ENCODE results near the gene CDKL4.
"Not testable (repeated sequence)": the region's sequence is repeated elsewhere in the genome, so short reads cannot be mapped to it uniquely, and the experiment has no call there.

CDKL4 gene

GRCh38 chr2:39176997-39177396, 66.8 kb downstream of the CDKL4 start:
- no peak for DNase-seq (ENCODE audit: low spot score)

GRCh38 chr2:39175026-39175812, 68.6 kb downstream of the CDKL4 start:
- no peak for DNase-seq (ENCODE audit: low spot score)

- DNase-seq (ENCODE audit: low spot score) = no peak
These were observed 69.7 kb downstream of the CDKL4 start for GRCh38 chr2:39174022-39174421.

- DNase-seq (ENCODE audit: low spot score) = not testable (repeated sequence)
These were observed 71.6 kb downstream of the CDKL4 start for GRCh38 chr2:39172047-39172706.

- no peak for DNase-seq (ENCODE audit: low spot score)
These were observed 72.1 kb downstream of the CDKL4 start for GRCh38 chr2:39171621-39172020.

- no peak for DNase-seq (ENCODE audit: low spot score)
These were observed 79.7 kb downstream of the CDKL4 start for GRCh38 chr2:39164089-39164488.

- no peak for DNase-seq (ENCODE audit: low spot score)
These were observed 82.8 kb downstream of the CDKL4 start for GRCh38 chr2:39160982-39161381.

GRCh38 chr2:39159283-39159682, 84.5 kb downstream of the CDKL4 start:
- DNase-seq (ENCODE audit: low spot score) = no peak

- DNase-seq (ENCODE audit: low spot score) = no peak
These were observed 85.4 kb downstream of the CDKL4 start for GRCh38 chr2:39158351-39158750.

- DNase-seq (ENCODE audit: low spot score) = no peak
These were observed 86.9 kb downstream of the CDKL4 start for GRCh38 chr2:39156846-39157245.

GRCh38 chr2:39156107-39156506, 87.7 kb downstream of the CDKL4 start:
- no peak for DNase-seq (ENCODE audit: low spot score)

GRCh38 chr2:39155573-39155972, 88.2 kb downstream of the CDKL4 start:
- DNase-seq (ENCODE audit: low spot score) = not testable (repeated sequence)

GRCh38 chr2:39154944-39155343, 88.8 kb downstream of the CDKL4 start:
- no peak for DNase-seq (ENCODE audit: low spot score)

- DNase-seq (ENCODE audit: low spot score) = no peak
These were observed 90.5 kb downstream of the CDKL4 start for GRCh38 chr2:39153312-39153711.

GRCh38 chr2:39152504-39152903, 91.3 kb downstream of the CDKL4 start:
- no peak for DNase-seq (ENCODE audit: low spot score)

- DNase-seq (ENCODE audit: low spot score) = no peak
These were observed 92.8 kb downstream of the CDKL4 start for GRCh38 chr2:39150890-39151497.

- no peak for DNase-seq (ENCODE audit: low spot score)
These were observed 93.6 kb downstream of the CDKL4 start for GRCh38 chr2:39150102-39150562.

- DNase-seq (ENCODE audit: low spot score) = no peak
These were observed 97.1 kb downstream of the CDKL4 start for GRCh38 chr2:39146630-39147029.

GRCh38 chr2:39145906-39146421, 97.8 kb downstream of the CDKL4 start:
- DNase-seq (ENCODE audit: low spot score) = no peak

- no peak for DNase-seq (ENCODE audit: low spot score)
These were observed 99.4 kb downstream of the CDKL4 start for GRCh38 chr2:39144416-39144815.

- no peak for DNase-seq (ENCODE audit: low spot score)
These were observed 100.7 kb downstream of the CDKL4 start for GRCh38 chr2:39142904-39143605.

All from CD4-positive, alpha-beta T cell treated with Interleukin-15 for 4 hours (primary cell).